Mucosa of rectum (tissue), 2 donors: Measurements from ENCODE around the gene APOC4.
"Not testable (repeated sequence)": the region's sequence is repeated elsewhere in the genome, so short reads cannot be mapped to it uniquely, and the experiment has no call there.

Experiments
- H3K27ac ChIP-seq, 2 donors: one replicate each; pipeline ENCODE4 v1.7.0; 2013; ENCODE audit warnings: inconsistent platforms in 2 of 2, low read depth in 2 of 2, low read length in 2 of 2
- H3K27me3 ChIP-seq, 2 donors: one replicate each; pipeline ENCODE4 v1.7.0; 2013; ENCODE audit warnings: low read length in 2 of 2; ENCODE audit not compliant: control insufficient read depth in 2 of 2, insufficient read depth in 2 of 2
- H3K36me3 ChIP-seq, 2 donors: one replicate each; pipeline ENCODE4 v1.7.0; 2013; ENCODE audit warnings: low read length in 2 of 2; ENCODE audit not compliant: control insufficient read depth in 2 of 2, insufficient read depth in 2 of 2
- H3K4me1 ChIP-seq, 2 donors: one replicate each; pipeline ENCODE4 v1.7.0; 2013; ENCODE audit warnings: low read length in 2 of 2, mild to moderate bottlenecking in 1 of 2; ENCODE audit not compliant: control insufficient read depth in 2 of 2, insufficient read depth in 2 of 2
- H3K4me3 ChIP-seq, 2 donors: one replicate each; pipeline ENCODE4 v1.7.0; 2013; ENCODE audit warnings: low read length in 2 of 2
- H3K9ac ChIP-seq, 2 donors: one replicate each; pipeline ENCODE4 v1.7.0; 2013; ENCODE audit warnings: low read length in 2 of 2, low read depth in 1 of 2, mild to moderate bottlenecking in 1 of 2
- H3K9me3 ChIP-seq, 2 donors: one replicate each; pipeline ENCODE4 v1.7.0; 2013; ENCODE audit warnings: low read length in 2 of 2; ENCODE audit not compliant: control insufficient read depth in 2 of 2
- donor health status: healthy.
- donor health status: Normal muscosa, but diverticular disease.

The APOC4 gene

GRCh38 chr19:44914433-44915206, 27.4 kb upstream of the APOC4 start, which contains the start of gene APOC1:
APOC1 (plus strand) TSS chr19:44914608; CDS start chr19:44914892, 284 bp downstream.
- not testable (repeated sequence) for H3K27me3 ChIP-seq, H3K9me3 ChIP-seq, H3K36me3 ChIP-seq, H3K4me1 ChIP-seq
- H3K27ac ChIP-seq = peak within 1 kb of the TSS in 1 of 2 donors; percentile 23
- peak within 1 kb of the TSS; percentile 44 to 57 for H3K9ac ChIP-seq
- H3K4me3 ChIP-seq = peak within 1 kb of the TSS; percentile 65 to 69

GRCh38 chr19:44924243-44924725, 17.8 kb upstream of the APOC4 start:
- Histone ChIP-seq H3K36me3 (no peaks in the 10 kb centered on the region), H3K4me1 (peaks cover 3 to 9% of the 10 kb centered on the region in 2 donors), H3K27me3 (peaks cover 0 to 2% of the 10 kb centered on the region in 2 donors), H3K9me3 (no peaks in the 10 kb centered on the region), H3K27ac (peak overlapping the region; percentile 44 to 45), H3K4me3 (no peak overlapping the region), H3K9ac (no peak overlapping the region)

GRCh38 chr19:44925114-44925891, 16.7 kb upstream of the APOC4 start:
- Histone ChIP-seq H3K4me3 (no peak overlapping the region), H3K27me3 (peaks cover 0 to 2% of the 10 kb centered on the region in 2 donors), H3K27ac (peak overlapping the region; percentile 31 to 67), H3K36me3 (no peaks in the 10 kb centered on the region), H3K4me1 (peaks cover 3 to 9% of the 10 kb centered on the region in 2 donors), H3K9me3 (no peaks in the 10 kb centered on the region), H3K9ac (no peak overlapping the region)

- not testable (repeated sequence) for H3K36me3 ChIP-seq, H3K9me3 ChIP-seq, H3K27me3 ChIP-seq, H3K4me1 ChIP-seq, H3K9ac ChIP-seq
- peak overlapping the region in 1 of 2 donors; percentile 50 for H3K4me3 ChIP-seq
- peak overlapping the region in 1 of 2 donors; percentile 56 for H3K27ac ChIP-seq
Observed at GRCh38 chr19:44926245-44927077, 15.6 kb upstream of the APOC4 start.

GRCh38 chr19:44927746-44928145, 14.3 kb upstream of the APOC4 start:
- H3K27ac ChIP-seq = peak overlapping the region; percentile 31 to 63
- H3K36me3 ChIP-seq = no peaks in the 10 kb centered on the region
- peaks cover 3 to 9% of the 10 kb centered on the region in 2 donors for H3K4me1 ChIP-seq
- H3K27me3 ChIP-seq = peaks cover 0 to 2% of the 10 kb centered on the region in 2 donors
- H3K9ac ChIP-seq = no peak overlapping the region
- no peaks in the 10 kb centered on the region for H3K9me3 ChIP-seq
- no peak overlapping the region for H3K4me3 ChIP-seq

- Histone ChIP-seq H3K4me1 (peaks cover 0 to 9% of the 10 kb centered on the region in 2 donors), H3K9me3 (no peaks in the 10 kb centered on the region), H3K4me3 (no peak overlapping the region), H3K27me3 (peaks cover 0 to 2% of the 10 kb centered on the region in 2 donors), H3K9ac (no peak overlapping the region), H3K27ac (no peak overlapping the region), H3K36me3 (no peaks in the 10 kb centered on the region)
Observed at GRCh38 chr19:44930088-44930487, 11.9 kb upstream of the APOC4 start.

- Histone ChIP-seq H3K9me3 (no peaks in the 10 kb centered on the region), H3K9ac (no peak overlapping the region), H3K27me3 (peaks cover 0 to under 1% of the 10 kb centered on the region in 2 donors), H3K4me3 (no peak overlapping the region), H3K27ac (no peak overlapping the region), H3K36me3 (no peaks in the 10 kb centered on the region), H3K4me1 (peaks cover 0 to 12% of the 10 kb centered on the region in 2 donors)
Observed at GRCh38 chr19:44931541-44931940, 10.5 kb upstream of the APOC4 start.

GRCh38 chr19:44939668-44940067, 2.4 kb upstream of the APOC4 start:
- Histone ChIP-seq H3K4me1 (peaks cover 0 to 3% of the 10 kb centered on the region in 2 donors), H3K9me3 (no peaks in the 10 kb centered on the region), H3K27ac (no peak overlapping the region), H3K9ac (no peak overlapping the region), H3K36me3 (no peaks in the 10 kb centered on the region), H3K4me3 (no peak overlapping the region), H3K27me3 (no peaks in the 10 kb centered on the region)

- Histone ChIP-seq H3K4me1 (no peaks in the 10 kb centered on the region), H3K9me3 (no peaks in the 10 kb centered on the region), H3K27ac (peak overlapping the region in 1 of 2 donors; percentile 23), H3K9ac (no peak overlapping the region), H3K36me3 (no peaks in the 10 kb centered on the region), H3K27me3 (no peaks in the 10 kb centered on the region), H3K4me3 (no peak overlapping the region)
Observed at GRCh38 chr19:44943801-44944249, 1.8 kb downstream of the APOC4 start.
